PC-9 (cell line): ENCODE data around the gene NAT9.

Source experiments
- EZH2 ChIP-seq: fragments of 200-600 bp; sonication (generic); IDR thresholded peaks from 2 replicates; pipeline ENCODE4 v1.8.0; 2017; ENCODE audit warnings: antibody characterized with exemption, low read depth
- TF ChIP-seq, protein P1 (sequence below): fragments of 200-600 bp; sonication (generic); conservative IDR thresholded peaks from 2 replicates; pipeline ENCODE4 v1.6.1; 2017; ENCODE audit warnings: mixed run types, antibody characterized with exemption, mild to moderate bottlenecking, moderate library complexity

DNA sequence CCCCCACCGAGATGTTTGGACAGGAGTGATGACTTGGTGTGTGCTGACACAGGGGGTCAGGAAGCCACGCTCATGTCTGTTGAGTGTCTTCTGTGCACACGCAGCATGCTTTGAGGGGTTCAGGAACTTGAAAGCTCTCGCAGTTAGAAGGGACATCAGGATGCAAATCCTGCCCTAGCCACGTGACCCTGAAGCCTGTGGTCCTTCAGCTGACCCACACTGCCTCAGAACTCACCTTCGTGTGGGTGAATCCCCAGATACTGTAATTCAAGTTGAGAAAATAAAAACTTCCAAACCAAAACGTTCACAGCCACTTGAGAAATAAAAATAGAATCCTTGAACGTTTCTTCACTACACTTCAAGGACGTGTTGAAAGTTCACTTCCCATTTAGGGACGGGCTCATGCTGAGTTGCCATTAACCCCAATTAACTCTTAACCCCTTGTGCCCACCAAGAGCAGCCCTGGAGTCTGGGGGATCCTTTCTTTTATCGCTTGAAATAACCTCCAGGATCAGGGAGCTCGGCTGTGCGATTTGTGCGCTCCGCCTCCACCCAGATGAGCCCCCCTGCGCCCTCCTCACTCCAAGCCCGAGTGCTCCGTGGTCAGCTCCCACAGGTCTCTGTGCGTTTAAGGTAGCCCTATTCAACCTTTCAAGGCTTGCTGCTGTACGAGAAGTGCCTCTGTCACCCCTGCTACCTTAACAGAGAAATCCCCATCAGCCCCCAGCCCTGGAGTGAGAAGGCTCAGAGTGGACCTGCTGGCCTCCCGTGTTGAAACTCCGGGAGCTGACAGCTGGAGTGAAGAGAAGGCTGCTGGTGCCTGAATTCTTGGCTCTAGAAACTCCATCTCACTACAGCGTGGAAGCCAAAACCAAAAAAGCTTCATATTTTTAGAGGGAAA, 36.2 kb upstream of the NAT9 start:
- TF ChIP-seq, protein P1, sequence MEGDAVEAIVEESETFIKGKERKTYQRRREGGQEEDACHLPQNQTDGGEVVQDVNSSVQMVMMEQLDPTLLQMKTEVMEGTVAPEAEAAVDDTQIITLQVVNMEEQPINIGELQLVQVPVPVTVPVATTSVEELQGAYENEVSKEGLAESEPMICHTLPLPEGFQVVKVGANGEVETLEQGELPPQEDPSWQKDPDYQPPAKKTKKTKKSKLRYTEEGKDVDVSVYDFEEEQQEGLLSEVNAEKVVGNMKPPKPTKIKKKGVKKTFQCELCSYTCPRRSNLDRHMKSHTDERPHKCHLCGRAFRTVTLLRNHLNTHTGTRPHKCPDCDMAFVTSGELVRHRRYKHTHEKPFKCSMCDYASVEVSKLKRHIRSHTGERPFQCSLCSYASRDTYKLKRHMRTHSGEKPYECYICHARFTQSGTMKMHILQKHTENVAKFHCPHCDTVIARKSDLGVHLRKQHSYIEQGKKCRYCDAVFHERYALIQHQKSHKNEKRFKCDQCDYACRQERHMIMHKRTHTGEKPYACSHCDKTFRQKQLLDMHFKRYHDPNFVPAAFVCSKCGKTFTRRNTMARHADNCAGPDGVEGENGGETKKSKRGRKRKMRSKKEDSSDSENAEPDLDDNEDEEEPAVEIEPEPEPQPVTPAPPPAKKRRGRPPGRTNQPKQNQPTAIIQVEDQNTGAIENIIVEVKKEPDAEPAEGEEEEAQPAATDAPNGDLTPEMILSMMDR: no peak
- TF ChIP-seq EZH2: no peak
